Heart left ventricle (tissue), 16 donors: ENCODE results near the gene RYR3. TPM values are rescaled to one million over a fixed set of nuclear protein-coding genes. Genes with fewer than 3 reads are reported as not detected.

Source experiments
- ATAC-seq, 4 donors: fragments of 200-7000 bp; cut with Tn5 transposase; one replicate each; pipeline ENCODE4 v1.9.1; 2020 to 2022; ENCODE audit warnings: moderate library complexity in 4 of 4, mild to moderate bottlenecking in 3 of 4, moderate number of reproducible peaks in 1 of 4
- DNase-seq, 5 donors: peaks; one replicate each; pipeline ENCODE4 v3.0.0-alpha.2; 2020
- H3K27ac ChIP-seq, 12 donors: fragments of 200-600 bp; sonication (generic) in 4 of 12; one replicate each; pipeline versions ENCODE4 v1.5.0 to v1.8.0; 2016 to 2022; ENCODE audit warnings: mild to moderate bottlenecking in 2 of 12
- H3K27me3 ChIP-seq, 9 donors: fragments of 200-600 bp; sonication (generic) in 2 of 9; one replicate each; pipeline versions ENCODE4 v1.5.1 to v1.8.0; 2016 to 2022; ENCODE audit warnings: mild to moderate bottlenecking in 3 of 9
- H3K36me3 ChIP-seq, 9 donors: fragments of 200-600 bp; sonication (generic) in 2 of 9; one replicate each; pipeline versions ENCODE4 v1.5.0 to v1.8.0; 2018 to 2022; ENCODE audit warnings: mild to moderate bottlenecking in 2 of 9
- H3K4me1 ChIP-seq, 12 donors: fragments of 200-600 bp; sonication (generic) in 4 of 12; one replicate each; pipeline versions ENCODE4 v1.5.0 to v1.8.0; 2016 to 2022; ENCODE audit warnings: mild to moderate bottlenecking in 3 of 12
- H3K4me3 ChIP-seq, 12 donors: fragments of 200-600 bp; sonication (generic) in 4 of 12; one replicate each; pipeline versions ENCODE4 v1.5.0 to v1.8.0; 2017 to 2022; ENCODE audit warnings: mild to moderate bottlenecking in 9 of 12, moderate library complexity in 4 of 12
- H3K9me3 ChIP-seq, 12 donors: fragments of 200-600 bp; sonication (generic) in 4 of 12; one replicate each; pipeline versions ENCODE4 v1.5.0 to v1.8.0; 2016 to 2022; ENCODE audit warnings: mild to moderate bottlenecking in 1 of 12
- POLR2A ChIP-seq, 2 donors: fragments of 450-650 bp; IDR thresholded peaks; one replicate each; pipeline ENCODE4 v1.6.1; 2017; ENCODE audit warnings: antibody characterized with exemption in 2 of 2, mild to moderate bottlenecking in 2 of 2, moderate library complexity in 2 of 2
- WGBS, 4 donors: extraction: QIAGEN DNeasy Blood & Tissue Kit in 2 of 4; methylation state at CpG; one replicate each; pipeline versions ENCODE4 v1.1.5 to v1.1.7; 2013 to 2018; 5-methylcytosine and 5-hydroxymethylcytosine counted together
- intact Hi-C, 10 donors: fragments of 100-400 bp; cut with DNase I; formaldehyde crosslinking; loops; one replicate each; pipeline versions ENCODE4 v1.11.1 to v1.14.2; 2022
- polyA plus RNA-seq, 2 donors: library from polyadenylated mRNA; stranded (reverse); fragments of 200-250 nt; gene quantifications; one replicate each; pipeline ENCODE4 v1.2.3, GENCODE V29; 2013
- total RNA-seq, 9 donors: library from RNA; depleted of rRNA in 2 of 9; stranded (reverse); fragments of >200 nt in 2 of 9; fragmentation: NEBNext Ultra II Directional in 3 of 9; extraction: Animal tissue kit (Norgen Biotek cat#: 25700) in 3 of 9; gene quantifications; one replicate each; pipeline versions ENCODE4 v1.1.0 to v1.2.4, GENCODE V29; 2016 to 2023
- TF ChIP-seq, protein P1 (sequence below), 12 donors: fragments of 200-600 bp; sonication (generic) in 4 of 12; IDR thresholded peaks; one replicate each; pipeline versions ENCODE4 v1.5.0 to v1.8.0; 2018 to 2022; ENCODE audit warnings: antibody characterized with exemption in 12 of 12, mild to moderate bottlenecking in 5 of 12
- donor health status: ischemic (EF 13 %, LVEDD 7.1; RV severe dilation, severe dysfunction).
- donor health status: healthy with polysubstance abuse.
- donor health status: DM: no; HTN: yes; CAD: no.
- donor health status: DM: no; HTN: no; CAD: no.
- donor health status: ischemic (EF 25% LVEDD 6.9; RV normal size, moderate dysfunction).
- donor health status: ischemic (EF 25% LVEDD 5.7; RV mildly dilated, moderate dysfunction).
- donor health status: healthy.
- donor health status: DM: yes; HTN: yes; CAD: no.
- donor health status: ischemic (EF 35%, LVEDD 5.7; RV mildly dilated, moderate dysfunction).
- donor health status: nonischemic (EF 11% LVEDD 7.7; RV severe dilation, severe dysfunction).
- donor health status: DM: yes; HTN: yes; CAD: no.
- donor health status: PGD.
- donor health status: ischemic (EF 29% LVEDD 5.4; RV normal size, mild dysfunction).
- donor health status: nonischemic (EF 23%, LVEDD 6.1; RV moderate dilation, normal function).

RYR3 gene
- total and polyA plus RNA-seq, 11 donors = 0.01 to 0.35 (median 0.23) TPM; not detected in 2

DNA sequence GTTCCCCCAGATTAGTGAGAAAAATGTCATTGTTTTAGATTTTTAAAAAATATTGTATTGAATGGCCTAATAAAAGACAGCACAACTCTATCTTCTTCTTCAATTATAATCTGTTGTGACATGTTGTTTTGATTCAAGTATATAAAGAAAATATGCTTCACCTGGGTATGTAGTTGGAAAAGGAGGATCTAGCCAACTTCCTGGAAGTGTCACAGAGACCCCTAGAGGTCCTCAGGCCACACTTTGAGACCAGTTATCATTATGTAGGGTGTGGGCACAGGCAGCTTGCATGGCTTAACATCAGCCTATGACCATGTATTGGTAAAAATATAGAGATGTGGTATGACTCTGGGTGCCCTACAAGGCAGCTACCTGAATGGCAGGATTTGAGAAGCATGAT lies 14.7 kb upstream of the RYR3 start:
- Histone ChIP-seq H3K4me1 (peaks cover 0 to 6% (median 0%) of the 10 kb centered on the region in 12 donors), H3K4me3 (no peak overlapping the region), H3K36me3 (no peaks in the 10 kb centered on the region), H3K27ac (no peak overlapping the region), H3K9me3 (no peaks in the 10 kb centered on the region), H3K27me3 (peaks cover 0 to 11% (median 0%) of the 10 kb centered on the region in 9 donors)
- DNase-seq (no peak), ATAC-seq (no peak)
- intact Hi-C loops = no loop called here
- TF ChIP-seq, protein P1, sequence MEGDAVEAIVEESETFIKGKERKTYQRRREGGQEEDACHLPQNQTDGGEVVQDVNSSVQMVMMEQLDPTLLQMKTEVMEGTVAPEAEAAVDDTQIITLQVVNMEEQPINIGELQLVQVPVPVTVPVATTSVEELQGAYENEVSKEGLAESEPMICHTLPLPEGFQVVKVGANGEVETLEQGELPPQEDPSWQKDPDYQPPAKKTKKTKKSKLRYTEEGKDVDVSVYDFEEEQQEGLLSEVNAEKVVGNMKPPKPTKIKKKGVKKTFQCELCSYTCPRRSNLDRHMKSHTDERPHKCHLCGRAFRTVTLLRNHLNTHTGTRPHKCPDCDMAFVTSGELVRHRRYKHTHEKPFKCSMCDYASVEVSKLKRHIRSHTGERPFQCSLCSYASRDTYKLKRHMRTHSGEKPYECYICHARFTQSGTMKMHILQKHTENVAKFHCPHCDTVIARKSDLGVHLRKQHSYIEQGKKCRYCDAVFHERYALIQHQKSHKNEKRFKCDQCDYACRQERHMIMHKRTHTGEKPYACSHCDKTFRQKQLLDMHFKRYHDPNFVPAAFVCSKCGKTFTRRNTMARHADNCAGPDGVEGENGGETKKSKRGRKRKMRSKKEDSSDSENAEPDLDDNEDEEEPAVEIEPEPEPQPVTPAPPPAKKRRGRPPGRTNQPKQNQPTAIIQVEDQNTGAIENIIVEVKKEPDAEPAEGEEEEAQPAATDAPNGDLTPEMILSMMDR (IDR thresholded peaks at IDR 0.05) = no peak
- TF ChIP-seq POLR2A (IDR thresholded peaks at IDR 0.05) = no peak

DNA sequence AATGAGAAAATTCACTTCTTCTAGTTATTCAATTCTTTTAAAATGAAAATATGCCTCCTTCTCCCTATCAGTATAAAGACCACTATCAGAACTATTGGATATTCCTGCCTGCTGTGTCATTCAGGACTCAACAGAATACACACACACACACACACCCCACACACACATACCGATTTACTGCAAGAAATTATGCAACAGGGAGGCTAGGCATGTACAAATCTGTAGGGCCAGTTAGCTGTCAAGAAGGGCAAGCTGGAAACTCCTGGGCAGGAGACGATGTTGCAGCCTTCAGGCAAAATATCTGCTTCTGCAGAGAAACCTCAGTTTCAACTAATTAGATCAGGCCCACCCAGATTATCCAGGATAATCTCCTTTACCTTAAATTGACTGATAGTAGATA lies 13.9 kb upstream of the RYR3 start:
- DNase-seq (no peak), ATAC-seq (no peak)
- H3K27me3 ChIP-seq = peaks cover 0 to 16% (median 0%) of the 10 kb centered on the region in 9 donors
- no peaks in the 10 kb centered on the region for H3K9me3 ChIP-seq
- 68 to 80% (median 74%) methylated on average over 2 of the region's 2 CpGs for WGBS, 4 donors
- H3K4me3 ChIP-seq = no peak overlapping the region
- peaks cover 0 to 6% (median 0%) of the 10 kb centered on the region in 12 donors for H3K4me1 ChIP-seq
- intact Hi-C loops = no loop called here
- H3K36me3 ChIP-seq = no peaks in the 10 kb centered on the region
- no peak overlapping the region for H3K27ac ChIP-seq
- TF ChIP-seq POLR2A (IDR thresholded peaks at IDR 0.05) = no peak
- TF ChIP-seq, protein P1 (IDR thresholded peaks at IDR 0.05) = no peak

DNA sequence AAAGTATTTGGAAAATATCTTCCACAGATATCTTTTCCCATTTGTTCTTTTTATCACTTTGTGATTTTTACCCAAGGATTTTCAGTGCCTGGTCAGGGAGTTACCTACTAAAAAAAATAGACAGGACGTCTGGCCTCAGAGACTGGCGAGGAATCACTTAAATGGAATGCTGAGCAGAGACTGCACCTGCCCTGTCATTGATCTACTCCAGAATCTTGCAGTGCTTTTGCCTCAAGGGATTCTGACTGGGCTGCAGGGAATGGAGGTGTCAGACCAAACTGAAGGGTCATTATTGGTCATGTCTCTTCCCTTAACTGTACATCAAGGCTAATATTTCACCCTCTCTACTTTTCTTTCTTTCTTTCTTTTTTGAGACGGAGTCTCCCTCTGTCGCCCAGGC lies 12.1 kb upstream of the RYR3 start:
- TF ChIP-seq POLR2A (IDR thresholded peaks at IDR 0.05) = no peak
- TF ChIP-seq, protein P1 (IDR thresholded peaks at IDR 0.05) = no peak
- intact Hi-C loops = no loop called here
- no peak for DNase-seq

DNA sequence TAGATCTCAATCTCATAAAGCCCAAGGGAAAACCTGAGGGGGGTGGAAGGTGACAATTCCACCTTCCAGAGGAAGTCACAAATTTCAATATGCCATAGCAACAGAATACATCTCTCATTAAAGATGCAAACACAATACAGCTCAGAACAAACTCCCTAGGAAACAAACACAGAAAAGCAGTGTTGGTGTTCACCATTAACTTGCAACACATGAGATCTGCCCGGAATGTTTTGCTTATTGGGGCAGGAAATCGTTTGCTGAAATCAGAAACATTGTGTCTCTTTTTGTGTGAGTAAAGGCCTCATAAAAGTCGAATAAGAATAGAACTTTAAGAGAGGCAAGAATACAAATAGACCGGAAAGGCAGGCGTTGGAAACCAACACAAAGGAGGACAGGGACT lies 5.8 kb upstream of the RYR3 start:
- Histone ChIP-seq H3K4me1 (no peaks in the 10 kb centered on the region), H3K27ac (no peak overlapping the region), H3K4me3 (no peak overlapping the region), H3K36me3 (no peaks in the 10 kb centered on the region), H3K9me3 (no peaks in the 10 kb centered on the region), H3K27me3 (peaks cover 0 to 38% (median 8%) of the 10 kb centered on the region in 9 donors)
- DNase-seq = no peak
- 65 to 69% (median 68%) methylated on average over 5 of the region's 5 CpGs for WGBS, 4 donors
- intact Hi-C loops = loop anchor here in 1 of 10 donors (5.0 kb wide), 1 partner anchor 397 kb away; no protein-coding TSS in a partner anchor
- TF ChIP-seq, protein P1 (IDR thresholded peaks at IDR 0.05) = no peak
- TF ChIP-seq POLR2A (IDR thresholded peaks at IDR 0.05) = no peak
- no peak for ATAC-seq

More for the DNA sequence above, 12.1 kb upstream of the RYR3 start:
- ATAC-seq = no peak
- Histone ChIP-seq H3K36me3 (no peaks in the 10 kb centered on the region), H3K9me3 (no peaks in the 10 kb centered on the region), H3K27ac (no peak overlapping the region), H3K4me3 (no peak overlapping the region), H3K4me1 (no peaks in the 10 kb centered on the region), H3K27me3 (peaks cover 0 to 16% (median 0%) of the 10 kb centered on the region in 9 donors)
- 70 to 80% (median 73%) methylated on average over 4 of the region's 4 CpGs for WGBS, 4 donors
